ENCODE data around the gene KCNQ4. TPM values are rescaled to one million over a fixed set of nuclear protein-coding genes. Genes with fewer than 3 reads are reported as not detected.

KCNQ4 gene
- total RNA-seq, 1 donor from 2014 or later, result 0.85 TPM

DNA sequence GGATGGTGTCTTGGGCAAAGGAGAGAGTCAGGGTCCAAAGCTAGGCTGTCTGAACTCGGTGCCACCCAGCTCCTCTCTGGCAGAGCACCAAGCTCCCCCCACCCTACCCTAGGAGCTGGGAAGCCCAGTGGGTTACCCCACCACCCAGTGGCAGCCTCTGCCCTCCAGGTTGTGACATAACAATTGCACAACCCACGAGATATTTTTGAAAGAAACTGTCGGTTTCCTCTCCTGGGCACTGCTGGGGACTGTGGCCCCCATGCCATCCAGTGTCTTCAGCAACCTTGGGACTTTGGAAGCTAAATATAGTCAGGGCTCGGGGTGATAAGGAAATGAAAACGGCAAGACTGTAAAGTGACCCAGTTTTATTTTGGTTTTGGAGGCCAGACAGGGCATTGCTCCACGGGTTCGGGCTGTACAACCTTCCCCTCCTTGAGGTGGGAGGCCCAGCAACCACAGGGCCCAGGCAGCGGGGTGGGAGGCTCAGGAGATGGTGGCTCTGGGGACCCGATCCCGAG, 77.2 kb downstream of the KCNQ4 start:
- TF ChIP-seq, protein P1, sequence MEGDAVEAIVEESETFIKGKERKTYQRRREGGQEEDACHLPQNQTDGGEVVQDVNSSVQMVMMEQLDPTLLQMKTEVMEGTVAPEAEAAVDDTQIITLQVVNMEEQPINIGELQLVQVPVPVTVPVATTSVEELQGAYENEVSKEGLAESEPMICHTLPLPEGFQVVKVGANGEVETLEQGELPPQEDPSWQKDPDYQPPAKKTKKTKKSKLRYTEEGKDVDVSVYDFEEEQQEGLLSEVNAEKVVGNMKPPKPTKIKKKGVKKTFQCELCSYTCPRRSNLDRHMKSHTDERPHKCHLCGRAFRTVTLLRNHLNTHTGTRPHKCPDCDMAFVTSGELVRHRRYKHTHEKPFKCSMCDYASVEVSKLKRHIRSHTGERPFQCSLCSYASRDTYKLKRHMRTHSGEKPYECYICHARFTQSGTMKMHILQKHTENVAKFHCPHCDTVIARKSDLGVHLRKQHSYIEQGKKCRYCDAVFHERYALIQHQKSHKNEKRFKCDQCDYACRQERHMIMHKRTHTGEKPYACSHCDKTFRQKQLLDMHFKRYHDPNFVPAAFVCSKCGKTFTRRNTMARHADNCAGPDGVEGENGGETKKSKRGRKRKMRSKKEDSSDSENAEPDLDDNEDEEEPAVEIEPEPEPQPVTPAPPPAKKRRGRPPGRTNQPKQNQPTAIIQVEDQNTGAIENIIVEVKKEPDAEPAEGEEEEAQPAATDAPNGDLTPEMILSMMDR (conservative IDR thresholded peaks at IDR 0.05), result no peak
- Mint-ChIP-seq H3K4me1 (ENCODE audit: unreplicated experiment) (peaks cover 9% of the 10 kb centered on the region), H3K9me3 (no peaks in the 10 kb centered on the region), H3K27ac (peak overlapping the region; percentile 92), H3K36me3 (no peaks in the 10 kb centered on the region), H3K27me3 (peaks cover 33% of the 10 kb centered on the region), H3K4me3 (peak overlapping the region; percentile 93)
- DNase-seq (ENCODE audit: extremely low spot score, unreplicated experiment), result no peak

DNA sequence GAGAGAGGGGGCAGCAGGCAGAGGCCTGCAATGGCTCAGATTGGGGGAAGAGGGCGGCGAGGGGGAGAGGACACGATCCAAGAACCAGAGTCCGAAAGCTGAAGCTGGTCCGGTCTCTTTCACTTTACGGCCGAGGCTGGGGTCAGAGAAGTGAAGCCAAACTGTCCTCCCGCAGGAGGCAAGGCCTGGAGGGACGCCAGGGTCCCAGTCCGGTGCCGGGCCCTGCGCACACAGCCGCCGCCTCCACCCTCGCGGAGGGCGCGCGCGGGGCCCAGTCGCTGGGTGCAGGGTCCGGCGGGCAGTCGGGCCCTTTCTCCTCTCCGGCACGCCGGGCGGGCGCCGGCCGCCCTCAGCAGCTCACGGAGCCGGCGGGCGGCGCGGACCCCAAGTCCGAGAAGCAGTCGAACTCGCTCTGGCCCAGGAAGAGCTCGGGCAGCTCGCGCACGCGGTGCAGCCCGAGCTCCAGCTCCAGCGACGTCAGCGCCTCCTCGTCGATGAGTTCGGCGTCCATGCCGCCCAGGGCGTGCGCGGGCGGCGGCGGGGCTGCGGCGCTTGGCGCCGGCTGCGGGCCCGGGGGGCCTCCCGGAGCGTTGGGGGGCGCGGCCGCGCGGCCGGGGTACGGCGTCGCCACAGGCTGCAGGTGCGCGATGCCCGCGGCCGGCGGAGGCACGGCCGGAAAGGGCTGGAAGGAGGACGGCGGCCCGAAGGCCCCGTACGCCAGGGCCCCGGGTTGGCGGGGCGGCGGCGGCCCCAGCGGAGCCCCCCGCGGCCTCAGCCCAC, 77.8 kb downstream of the KCNQ4 start:
- Mint-ChIP-seq H3K36me3 (no peaks in the 10 kb centered on the region), H3K4me3 (peak overlapping the region; percentile 93), H3K27me3 (peaks cover 33% of the 10 kb centered on the region), H3K9me3 (no peaks in the 10 kb centered on the region), H3K4me1 (ENCODE audit: unreplicated experiment) (peaks cover 9% of the 10 kb centered on the region), H3K27ac (peak overlapping the region; percentile 92)
- DNase-seq (ENCODE audit: extremely low spot score, unreplicated experiment), result no peak
- TF ChIP-seq, protein P1 (conservative IDR thresholded peaks at IDR 0.05), result no peak

DNA sequence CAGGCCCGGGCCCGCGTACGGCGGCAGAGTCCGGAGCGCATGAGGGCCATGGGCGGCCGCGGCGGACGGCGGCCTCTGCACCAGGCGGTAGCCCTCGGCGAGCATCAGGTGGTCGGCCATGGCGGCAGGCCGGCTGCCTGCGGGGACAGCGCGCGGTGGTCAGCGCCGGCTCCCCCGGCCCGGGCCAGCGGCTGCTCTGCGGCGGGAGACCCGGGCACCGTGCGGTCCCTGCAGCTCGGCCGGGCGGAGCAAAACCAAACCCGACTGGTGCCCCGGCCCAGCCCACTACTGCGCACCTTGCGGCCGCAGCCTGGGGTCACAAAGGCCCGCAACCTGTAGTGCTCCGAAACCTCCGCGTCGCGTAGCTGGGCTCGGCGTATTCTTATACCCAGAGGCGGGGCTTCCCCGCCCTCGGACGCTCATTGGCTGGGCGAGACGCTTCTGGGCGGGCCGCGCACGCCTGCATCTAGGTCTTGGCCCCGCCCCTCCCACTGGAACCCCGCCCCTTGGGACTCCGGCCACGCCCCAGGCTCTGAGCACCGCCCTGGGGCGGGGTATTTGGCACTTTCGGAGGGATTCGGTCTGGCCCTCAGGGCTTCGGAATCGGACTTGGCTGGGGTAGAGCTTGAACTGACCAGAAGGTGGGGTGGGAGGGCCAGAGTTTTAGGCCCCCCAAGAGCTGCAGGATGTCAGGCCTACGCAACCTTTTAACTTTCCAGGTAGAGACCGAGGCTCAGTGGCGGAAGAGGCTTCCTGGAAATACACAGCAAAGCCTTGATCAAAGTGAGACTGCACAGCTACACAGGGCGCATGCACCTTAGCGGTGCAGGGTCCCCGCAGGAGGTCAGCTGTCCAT, 78.6 kb downstream of the KCNQ4 start, which contains the start of gene CITED4:
CITED4 (minus strand) TSS at position 356 of the 856 bp plus-strand sequence; CDS start at position 120, 236 bp downstream.
- H3K27ac Mint-ChIP-seq, result peak within 1 kb of the TSS; percentile 97
- H3K9me3 Mint-ChIP-seq, result no peaks in the 10 kb centered on the region
- no peaks in the 10 kb centered on the region for H3K36me3 Mint-ChIP-seq
- H3K4me1 Mint-ChIP-seq (ENCODE audit: unreplicated experiment), result peaks cover 9% of the 10 kb centered on the region
- peaks cover 31% of the 10 kb centered on the region for H3K27me3 Mint-ChIP-seq
- peak; percentile 97 for DNase-seq (ENCODE audit: extremely low spot score, unreplicated experiment)
- TF ChIP-seq, protein P1 (conservative IDR thresholded peaks at IDR 0.05), result peak; percentile 47
- peak within 1 kb of the TSS; percentile 93 for H3K4me3 Mint-ChIP-seq

DNA sequence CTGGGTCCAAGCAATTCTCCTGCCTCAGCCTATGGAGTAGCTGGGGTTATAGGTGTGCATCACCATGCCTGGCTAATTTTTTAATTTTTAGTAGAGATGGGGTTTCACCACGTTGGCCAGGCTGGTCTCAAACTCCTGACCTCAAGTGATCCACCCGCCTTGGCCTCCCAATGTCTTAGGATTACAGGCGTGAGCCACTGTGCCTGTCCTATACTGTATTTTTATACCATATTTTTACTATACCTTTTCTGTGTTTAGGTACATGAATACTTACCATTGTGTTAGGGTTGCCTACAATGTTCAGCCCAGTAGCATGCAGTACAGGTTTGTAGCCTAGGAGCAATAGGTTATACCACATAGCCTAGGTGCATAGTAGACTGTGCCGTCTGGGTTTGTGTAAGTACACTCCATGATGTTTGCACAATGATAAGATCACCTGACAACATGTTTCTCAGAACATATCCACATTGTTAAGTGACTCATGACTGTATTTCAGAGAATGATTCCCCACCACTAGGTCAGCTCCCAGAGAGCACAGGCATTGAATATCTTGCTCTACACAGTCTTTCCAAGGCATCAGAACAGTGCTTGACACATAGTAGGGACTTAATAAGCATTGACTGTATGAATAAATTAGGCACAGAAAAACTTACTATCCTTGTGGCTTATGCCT, 84.6 kb downstream of the KCNQ4 start:
- peaks cover 4% of the 10 kb centered on the region for H3K4me1 Mint-ChIP-seq (ENCODE audit: unreplicated experiment)
- no peaks in the 10 kb centered on the region for H3K36me3 Mint-ChIP-seq
- no peak overlapping the region for H3K4me3 Mint-ChIP-seq
- no peaks in the 10 kb centered on the region for H3K27me3 Mint-ChIP-seq
- no peak for DNase-seq (ENCODE audit: extremely low spot score, unreplicated experiment)
- TF ChIP-seq, protein P1 (conservative IDR thresholded peaks at IDR 0.05), result no peak
- H3K9me3 Mint-ChIP-seq, result no peaks in the 10 kb centered on the region
- H3K27ac Mint-ChIP-seq, result peak overlapping the region; percentile 75

DNA sequence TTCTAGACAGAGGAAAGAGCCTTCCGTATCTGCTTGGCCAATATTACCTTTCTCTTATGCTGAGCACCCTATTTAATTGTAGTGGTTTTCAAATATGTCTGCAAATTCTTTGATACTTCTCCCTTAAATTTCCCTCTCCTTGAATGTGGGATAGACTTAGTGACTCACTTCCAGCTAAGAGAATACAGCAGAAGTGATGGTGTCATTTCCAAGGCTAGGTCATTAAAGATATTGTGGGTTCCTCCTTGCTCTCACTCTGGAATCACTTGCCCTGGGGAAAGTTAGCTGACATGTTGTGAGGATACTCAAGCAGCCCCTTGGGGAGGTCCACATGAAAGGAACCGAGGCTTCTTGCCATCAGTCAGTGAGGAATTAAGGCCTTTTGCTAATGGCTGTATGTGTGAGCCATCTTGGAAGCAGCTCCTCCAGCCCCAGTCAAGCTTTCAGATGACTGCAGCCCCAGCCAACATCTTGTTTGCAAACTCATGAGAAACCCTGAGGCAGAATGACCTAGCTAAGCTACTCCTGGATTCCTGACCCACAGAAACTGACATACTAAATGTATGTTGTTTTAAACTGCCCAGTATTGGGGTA, 86.6 kb downstream of the KCNQ4 start:
- Mint-ChIP-seq H3K27me3 (no peaks in the 10 kb centered on the region), H3K36me3 (no peaks in the 10 kb centered on the region), H3K4me3 (no peak overlapping the region), H3K4me1 (ENCODE audit: unreplicated experiment) (peaks cover 4% of the 10 kb centered on the region), H3K9me3 (no peaks in the 10 kb centered on the region), H3K27ac (no peak overlapping the region)
- TF ChIP-seq, protein P1 (conservative IDR thresholded peaks at IDR 0.05), result no peak
- no peak for DNase-seq (ENCODE audit: extremely low spot score, unreplicated experiment)
